ENCODE data around the gene CDC20.

GRCh38 chr1:43349594-43350306, 9.0 kb upstream of the CDC20 start:
- TF ChIP-seq, protein P1, sequence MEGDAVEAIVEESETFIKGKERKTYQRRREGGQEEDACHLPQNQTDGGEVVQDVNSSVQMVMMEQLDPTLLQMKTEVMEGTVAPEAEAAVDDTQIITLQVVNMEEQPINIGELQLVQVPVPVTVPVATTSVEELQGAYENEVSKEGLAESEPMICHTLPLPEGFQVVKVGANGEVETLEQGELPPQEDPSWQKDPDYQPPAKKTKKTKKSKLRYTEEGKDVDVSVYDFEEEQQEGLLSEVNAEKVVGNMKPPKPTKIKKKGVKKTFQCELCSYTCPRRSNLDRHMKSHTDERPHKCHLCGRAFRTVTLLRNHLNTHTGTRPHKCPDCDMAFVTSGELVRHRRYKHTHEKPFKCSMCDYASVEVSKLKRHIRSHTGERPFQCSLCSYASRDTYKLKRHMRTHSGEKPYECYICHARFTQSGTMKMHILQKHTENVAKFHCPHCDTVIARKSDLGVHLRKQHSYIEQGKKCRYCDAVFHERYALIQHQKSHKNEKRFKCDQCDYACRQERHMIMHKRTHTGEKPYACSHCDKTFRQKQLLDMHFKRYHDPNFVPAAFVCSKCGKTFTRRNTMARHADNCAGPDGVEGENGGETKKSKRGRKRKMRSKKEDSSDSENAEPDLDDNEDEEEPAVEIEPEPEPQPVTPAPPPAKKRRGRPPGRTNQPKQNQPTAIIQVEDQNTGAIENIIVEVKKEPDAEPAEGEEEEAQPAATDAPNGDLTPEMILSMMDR (IDR thresholded peaks at IDR 0.05; ENCODE audit: low read depth, low read length, poor library complexity, severe bottlenecking) = no peak
- no peak for TF ChIP-seq EZH2phosphoT487 (IDR thresholded peaks at IDR 0.05; ENCODE audit: borderline replicate concordance, low read length)
